Vagina (tissue), 2 donors: ENCODE measurements around the gene DDX10. TPM values are rescaled to one million over a fixed set of nuclear protein-coding genes. Genes with fewer than 3 reads are reported as not detected.

Experiments
- DNase-seq, 2 donors: peaks; one replicate each; pipeline ENCODE4 v3.0.0-alpha.2; 2017; ENCODE audit errors: extremely low spot score in 2 of 2
- H3K27ac ChIP-seq: fragments of 200-600 bp; sonication (generic); one replicate; pipeline ENCODE4 v1.5.1; 2019
- H3K27me3 ChIP-seq: fragments of 200-600 bp; sonication (generic); one replicate; pipeline ENCODE4 v1.5.1; 2019
- H3K36me3 ChIP-seq, 2 donors: fragments of 200-600 bp; sonication (generic); one replicate each; pipeline ENCODE4 v1.5.1; 2017 to 2019
- H3K4me1 ChIP-seq: fragments of 200-600 bp; sonication (generic); one replicate; pipeline ENCODE4 v1.5.1; 2019
- H3K4me3 ChIP-seq, 2 donors: fragments of 200-600 bp; sonication (generic); 1 replicate in 1 of 2; 2 replicates in 1 of 2; pipeline ENCODE4 v1.5.1; 2016 to 2019
- H3K9me3 ChIP-seq: fragments of 200-600 bp; sonication (generic); one replicate; pipeline ENCODE4 v1.5.1; 2019
- CTCF ChIP-seq, 3 experiments: fragments of 450-650 bp in 2 of 3; fragments of 200-600 bp in 1 of 3; sonication (generic) in 1 of 3; IDR thresholded peaks; one replicate each; pipeline ENCODE4 v1.5.1; 2017 to 2019; ENCODE audit warnings: antibody characterized with exemption in 3 of 3, mild to moderate bottlenecking in 2 of 3, moderate library complexity in 2 of 3
- POLR2A ChIP-seq, 2 donors: fragments of 450-650 bp; IDR thresholded peaks; one replicate each; pipeline ENCODE4 v1.6.1; 2017; ENCODE audit warnings: antibody characterized with exemption in 2 of 2, mild to moderate bottlenecking in 2 of 2, moderate library complexity in 2 of 2
- POLR2AphosphoS5 ChIP-seq, 2 donors: sonication (generic); formaldehyde crosslinking; IDR thresholded peaks; one replicate each; pipeline ENCODE4 v1.9.0; 2017; ENCODE audit warnings: antibody characterized with exemption in 2 of 2, mild to moderate bottlenecking in 2 of 2, low read depth in 1 of 2; ENCODE audit not compliant: insufficient read depth in 1 of 2
- intact Hi-C: fragments of 100-400 bp; cut with DNase I; formaldehyde crosslinking; loops from one replicate; pipeline ENCODE4 v1.15.1; 2023
- total RNA-seq: library from RNA; depleted of rRNA; stranded (reverse); fragments of >200 nt; gene quantifications from one replicate; pipeline ENCODE4 v1.2.3, GENCODE V29; 2016

DDX10 gene
- total RNA-seq, 1 donor from 2014 or later, result 23.8 TPM

- H3K36me3 ChIP-seq, result no peaks in the 10 kb centered on the region
- H3K4me1 ChIP-seq, result no peaks in the 10 kb centered on the region
- no peaks in the 10 kb centered on the region for H3K27me3 ChIP-seq
- no peak overlapping the region for H3K4me3 ChIP-seq
- DNase-seq, result no peak
- intact Hi-C loops, result no loop called here
- H3K9me3 ChIP-seq, result no peaks in the 10 kb centered on the region
- H3K27ac ChIP-seq, result no peak overlapping the region
- TF ChIP-seq POLR2A (IDR thresholded peaks at IDR 0.05) (no peak), CTCF (IDR thresholded peaks at IDR 0.05) (no peak), POLR2AphosphoS5 (IDR thresholded peaks at IDR 0.05; ENCODE audit: insufficient read depth in 1 of 2, low read depth in 1 of 2) (no peak)
Measured at GRCh38 chr11:108923413-108923812, 258.5 kb downstream of the DDX10 start.

DNA sequence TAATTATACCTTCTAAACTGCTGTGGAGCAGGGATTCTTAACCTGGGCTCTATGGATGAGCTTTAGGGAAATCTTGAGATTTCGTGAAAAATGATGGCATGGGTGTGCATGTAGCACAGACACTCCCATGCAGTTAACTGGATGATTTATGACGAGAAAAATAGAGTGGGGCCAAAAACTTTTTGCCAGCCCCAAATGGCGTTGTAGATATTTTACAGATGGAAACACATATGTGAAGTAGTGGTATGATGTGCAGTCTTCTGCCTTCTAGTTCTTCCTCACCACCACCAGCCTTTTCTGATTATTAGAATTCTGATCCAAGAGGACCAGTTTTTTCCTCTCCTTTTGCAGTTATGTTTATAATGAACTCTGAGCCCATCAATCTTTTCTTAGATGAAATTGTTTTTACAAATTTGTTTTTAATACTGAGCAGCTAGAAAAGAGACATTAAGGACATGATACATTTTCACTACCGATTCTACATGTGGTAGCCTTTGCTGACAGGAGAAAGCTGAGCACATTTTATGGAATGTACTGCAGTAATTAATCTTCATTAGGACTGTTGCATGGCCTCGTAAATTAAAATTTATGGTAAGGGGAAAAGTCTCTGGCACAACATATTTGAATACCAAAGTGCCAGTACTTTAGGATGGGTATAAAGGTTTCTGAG lies 261.4 kb downstream of the DDX10 start:
- Histone ChIP-seq H3K36me3 (no peaks in the 10 kb centered on the region), H3K9me3 (no peaks in the 10 kb centered on the region), H3K4me3 (no peak overlapping the region), H3K4me1 (no peaks in the 10 kb centered on the region), H3K27me3 (no peaks in the 10 kb centered on the region), H3K27ac (no peak overlapping the region)
- TF ChIP-seq POLR2AphosphoS5 (IDR thresholded peaks at IDR 0.05; ENCODE audit: insufficient read depth in 1 of 2, low read depth in 1 of 2) (no peak), POLR2A (IDR thresholded peaks at IDR 0.05) (no peak)
- intact Hi-C loops, result no loop called here
- DNase-seq, result no peak

GRCh38 chr11:108926841-108927577 lies 262.1 kb downstream of the DDX10 start:
- intact Hi-C loops, result no loop called here
- Histone ChIP-seq H3K9me3 (no peaks in the 10 kb centered on the region), H3K36me3 (no peaks in the 10 kb centered on the region), H3K4me1 (no peaks in the 10 kb centered on the region), H3K27me3 (no peaks in the 10 kb centered on the region), H3K27ac (no peak overlapping the region), H3K4me3 (no peak overlapping the region)
- no peak for DNase-seq
- no peak for TF ChIP-seq POLR2AphosphoS5 (IDR thresholded peaks at IDR 0.05; ENCODE audit: insufficient read depth in 1 of 2, low read depth in 1 of 2)
- TF ChIP-seq POLR2A (IDR thresholded peaks at IDR 0.05), result no peak
- no peak for TF ChIP-seq CTCF (IDR thresholded peaks at IDR 0.05)

GRCh38 chr11:108927791-108928545 lies 263.1 kb downstream of the DDX10 start:
- H3K36me3 ChIP-seq, result no peaks in the 10 kb centered on the region
- no peak for DNase-seq
- no peaks in the 10 kb centered on the region for H3K9me3 ChIP-seq
- H3K27me3 ChIP-seq, result no peaks in the 10 kb centered on the region
- no peaks in the 10 kb centered on the region for H3K4me1 ChIP-seq
- no peak overlapping the region for H3K4me3 ChIP-seq
- TF ChIP-seq POLR2A (IDR thresholded peaks at IDR 0.05), result no peak
- TF ChIP-seq CTCF (IDR thresholded peaks at IDR 0.05), result no peak
- TF ChIP-seq POLR2AphosphoS5 (IDR thresholded peaks at IDR 0.05; ENCODE audit: insufficient read depth in 1 of 2, low read depth in 1 of 2), result no peak
- H3K27ac ChIP-seq, result no peak overlapping the region
- intact Hi-C loops, result no loop called here

GRCh38 chr11:108929241-108929640 lies 264.4 kb downstream of the DDX10 start:
- H3K27ac ChIP-seq, result no peak overlapping the region
- H3K36me3 ChIP-seq, result no peaks in the 10 kb centered on the region
- no peaks in the 10 kb centered on the region for H3K27me3 ChIP-seq
- DNase-seq, result no peak
- intact Hi-C loops, result no loop called here
- H3K9me3 ChIP-seq, result no peaks in the 10 kb centered on the region
- H3K4me3 ChIP-seq, result no peak overlapping the region
- no peaks in the 10 kb centered on the region for H3K4me1 ChIP-seq
- TF ChIP-seq POLR2A (IDR thresholded peaks at IDR 0.05) (no peak), POLR2AphosphoS5 (IDR thresholded peaks at IDR 0.05; ENCODE audit: insufficient read depth in 1 of 2, low read depth in 1 of 2) (no peak), CTCF (IDR thresholded peaks at IDR 0.05) (no peak)
